Heart left ventricle (tissue), 13 donors: Measurements from ENCODE around the gene FAM98C.

ENCODE experiments used
- POLR2A ChIP-seq, 2 donors: fragments of 450-650 bp; IDR thresholded peaks; one replicate each; pipeline ENCODE4 v1.6.1; 2017; ENCODE audit warnings: antibody characterized with exemption in 2 of 2, mild to moderate bottlenecking in 2 of 2, moderate library complexity in 2 of 2
- TF ChIP-seq, protein P1 (sequence below), 12 donors: fragments of 200-600 bp; sonication (generic) in 4 of 12; IDR thresholded peaks; one replicate each; pipeline versions ENCODE4 v1.5.0 to v1.8.0; 2018 to 2022; ENCODE audit warnings: antibody characterized with exemption in 12 of 12, mild to moderate bottlenecking in 5 of 12
- donor health status: ischemic (EF 13 %, LVEDD 7.1; RV severe dilation, severe dysfunction).
- donor health status: DM: no; HTN: yes; CAD: no.
- donor health status: DM: no; HTN: no; CAD: no.
- donor health status: ischemic (EF 25% LVEDD 6.9; RV normal size, moderate dysfunction).
- donor health status: ischemic (EF 25% LVEDD 5.7; RV mildly dilated, moderate dysfunction).
- donor health status: ischemic (EF 35%, LVEDD 5.7; RV mildly dilated, moderate dysfunction).
- donor health status: nonischemic (EF 11% LVEDD 7.7; RV severe dilation, severe dysfunction).
- donor health status: DM: yes; HTN: yes; CAD: no.
- donor health status: PGD.
- donor health status: ischemic (EF 29% LVEDD 5.4; RV normal size, mild dysfunction).
- donor health status: nonischemic (EF 23%, LVEDD 6.1; RV moderate dilation, normal function).

DNA sequence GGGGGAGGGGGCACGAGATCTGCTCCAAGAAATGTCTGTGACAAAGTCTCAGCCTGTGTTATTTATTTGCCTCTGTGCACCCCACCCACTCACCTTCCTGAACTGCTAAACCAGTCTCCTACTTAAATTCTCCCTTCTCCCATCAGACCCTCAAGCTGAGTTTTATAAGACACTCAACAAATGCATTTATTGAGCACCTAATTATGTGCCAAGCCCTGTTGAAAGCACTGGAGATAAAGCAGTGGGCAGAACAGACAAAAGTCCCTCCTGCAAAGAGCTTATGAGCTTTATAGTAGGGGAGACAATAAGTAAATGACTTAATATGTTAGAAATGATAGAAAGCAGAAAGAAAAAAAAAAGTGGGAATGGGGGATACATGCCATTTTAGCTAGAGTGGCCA, 3.4 kb upstream of the FAM98C start:
- no peak for TF ChIP-seq POLR2A (IDR thresholded peaks at IDR 0.05)
- TF ChIP-seq, protein P1, sequence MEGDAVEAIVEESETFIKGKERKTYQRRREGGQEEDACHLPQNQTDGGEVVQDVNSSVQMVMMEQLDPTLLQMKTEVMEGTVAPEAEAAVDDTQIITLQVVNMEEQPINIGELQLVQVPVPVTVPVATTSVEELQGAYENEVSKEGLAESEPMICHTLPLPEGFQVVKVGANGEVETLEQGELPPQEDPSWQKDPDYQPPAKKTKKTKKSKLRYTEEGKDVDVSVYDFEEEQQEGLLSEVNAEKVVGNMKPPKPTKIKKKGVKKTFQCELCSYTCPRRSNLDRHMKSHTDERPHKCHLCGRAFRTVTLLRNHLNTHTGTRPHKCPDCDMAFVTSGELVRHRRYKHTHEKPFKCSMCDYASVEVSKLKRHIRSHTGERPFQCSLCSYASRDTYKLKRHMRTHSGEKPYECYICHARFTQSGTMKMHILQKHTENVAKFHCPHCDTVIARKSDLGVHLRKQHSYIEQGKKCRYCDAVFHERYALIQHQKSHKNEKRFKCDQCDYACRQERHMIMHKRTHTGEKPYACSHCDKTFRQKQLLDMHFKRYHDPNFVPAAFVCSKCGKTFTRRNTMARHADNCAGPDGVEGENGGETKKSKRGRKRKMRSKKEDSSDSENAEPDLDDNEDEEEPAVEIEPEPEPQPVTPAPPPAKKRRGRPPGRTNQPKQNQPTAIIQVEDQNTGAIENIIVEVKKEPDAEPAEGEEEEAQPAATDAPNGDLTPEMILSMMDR (IDR thresholded peaks at IDR 0.05): no peak
